Stimulated activated CD8-positive, alpha-beta memory T cell treated with anti-CD3 and anti-CD28 coated beads, Interleukin-4, amount 100 ng/mL, for 4 hours (primary cell): ENCODE measurements around the gene ATP5F1E.
A peak's percentile ranks its signal among the peaks of the same experiment; 100 is the strongest.
"Not testable (repeated sequence)": the region's sequence is repeated elsewhere in the genome, so short reads cannot be mapped to it uniquely, and the experiment has no call there.

Experiments used
- DNase-seq, 2 donors: peaks; one replicate each; pipeline ENCODE4 v3.0.0-alpha.2; 2020; ENCODE audit warnings: low read depth in 2 of 2, low spot score in 1 of 2

The ATP5F1E gene

DNA sequence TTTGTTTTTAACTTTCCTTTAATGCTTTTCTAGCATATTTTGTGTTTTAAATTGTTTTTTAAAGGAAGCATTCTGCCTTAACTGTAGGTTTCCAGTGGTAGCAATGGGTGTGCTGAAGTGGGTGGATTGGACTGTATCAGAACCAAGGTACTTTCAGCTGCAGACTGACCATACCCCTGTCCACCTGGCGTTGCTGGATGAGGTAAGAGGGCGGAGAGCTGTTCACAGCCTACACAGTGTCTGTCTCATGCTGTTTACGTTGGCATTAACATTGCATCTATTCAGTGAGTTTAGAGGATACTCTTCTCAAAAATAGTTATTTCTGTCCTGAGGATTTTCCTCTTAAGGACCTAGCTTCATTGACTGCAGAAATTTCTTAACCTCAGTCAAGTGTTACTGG lies 39.2 kb downstream of the ATP5F1E start:
- DNase-seq: no peak

- DNase-seq: no peak
Measured at GRCh38 chr20:58991715-58992114, 40.4 kb downstream of the ATP5F1E start.

GRCh38 chr20:58990651-58991445 lies 41.3 kb downstream of the ATP5F1E start:
- no peak for DNase-seq

DNA sequence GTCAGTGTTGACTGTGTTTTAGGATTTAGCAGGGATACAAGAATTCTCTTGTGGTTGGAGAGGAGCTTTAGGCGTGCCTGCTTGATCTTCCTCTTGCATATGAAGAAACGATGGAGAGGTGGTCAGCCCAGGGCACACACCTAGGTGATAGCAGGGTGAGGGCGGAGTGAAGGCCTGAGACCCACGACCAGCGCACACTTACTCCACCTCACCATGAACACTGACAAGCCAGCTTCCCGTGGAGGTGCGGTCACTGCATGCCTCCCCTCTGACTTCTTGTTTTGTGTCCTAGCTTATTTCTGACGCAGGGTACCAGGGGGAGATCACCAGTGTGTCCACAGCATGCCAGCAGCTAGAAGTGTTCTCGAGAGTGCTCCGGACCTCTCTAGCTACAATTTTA lies 42.9 kb downstream of the ATP5F1E start:
- DNase-seq: no peak

DNA sequence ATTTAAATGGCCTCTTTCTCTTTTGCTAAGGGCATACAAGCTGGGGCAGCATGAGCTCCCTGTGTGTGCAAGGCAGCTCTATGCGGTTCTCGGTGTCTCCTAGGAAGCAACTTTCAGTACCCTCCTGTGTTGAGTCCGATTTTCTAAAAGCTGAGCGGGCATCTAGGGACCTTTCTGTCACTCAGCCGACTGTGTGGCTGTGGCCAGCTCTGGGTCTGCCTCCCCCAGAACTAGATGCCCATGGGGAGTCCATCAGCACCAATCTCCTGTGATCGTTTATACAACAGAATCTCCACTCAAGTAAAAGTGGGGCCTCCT lies 43.6 kb downstream of the ATP5F1E start:
- DNase-seq: no peak

DNA sequence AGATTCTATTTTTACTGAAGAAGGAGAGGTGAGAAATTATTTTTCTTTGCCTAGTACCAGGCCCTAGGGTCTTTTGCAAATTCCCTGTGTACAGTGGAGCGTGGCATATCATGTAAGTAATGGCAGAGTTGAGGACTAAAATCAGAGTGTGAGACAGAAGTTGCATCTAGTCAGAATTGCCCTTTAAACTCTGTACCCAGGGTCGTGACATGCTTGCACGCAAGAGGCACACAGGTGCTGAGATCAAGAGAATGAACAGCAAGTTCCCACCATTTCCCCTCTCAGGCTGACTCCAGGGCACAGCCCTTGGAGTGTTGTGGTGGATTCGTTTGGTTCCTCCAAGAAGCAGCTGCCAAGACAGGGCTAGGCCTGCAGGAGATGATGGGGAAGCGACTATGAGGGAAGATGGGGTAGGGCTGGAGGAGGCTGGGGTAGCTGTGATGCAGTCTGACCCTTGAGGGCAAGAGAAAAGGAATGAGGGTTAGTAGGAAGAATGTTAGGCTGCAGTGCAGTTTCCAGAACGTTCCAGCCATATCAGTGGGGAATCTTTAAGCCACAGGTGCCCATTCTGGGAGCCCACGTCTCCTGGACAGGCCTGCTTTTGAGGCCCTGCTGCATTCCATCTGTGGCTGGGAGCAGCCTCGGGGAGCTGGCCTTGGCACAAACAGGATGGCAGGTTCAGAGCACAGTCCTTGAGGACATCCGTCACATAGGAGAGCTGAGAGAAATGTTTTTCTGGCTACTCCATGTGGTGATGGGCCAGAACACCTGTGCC lies 44.2 kb downstream of the ATP5F1E start:
- DNase-seq: no peak

DNA sequence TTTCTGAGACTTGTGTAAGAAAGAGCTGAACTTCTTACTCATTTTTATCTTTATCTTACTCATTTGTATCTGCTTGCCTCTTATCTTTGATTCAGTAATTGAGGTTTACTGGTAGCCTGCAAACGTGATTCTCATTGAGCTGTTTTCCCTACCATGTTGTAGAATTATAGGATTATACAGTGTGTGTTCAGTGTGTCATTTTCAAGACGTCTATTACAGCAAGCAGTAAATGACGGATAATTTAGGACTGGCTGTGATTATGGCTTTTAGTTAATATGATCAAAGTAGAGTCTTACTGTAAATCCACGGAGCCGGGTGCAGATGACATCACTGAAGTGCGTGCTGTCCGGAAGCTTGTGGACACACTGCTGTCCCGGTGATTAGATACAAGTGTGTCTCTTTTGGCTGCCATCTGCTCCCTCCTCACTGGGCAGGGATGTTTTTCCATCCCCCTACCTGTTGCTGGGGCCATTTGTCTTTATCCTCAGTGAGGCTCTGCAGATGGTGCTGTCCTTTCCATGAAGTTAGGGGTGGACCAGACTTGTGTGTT lies 45.1 kb downstream of the ATP5F1E start:
- DNase-seq: no peak

DNA sequence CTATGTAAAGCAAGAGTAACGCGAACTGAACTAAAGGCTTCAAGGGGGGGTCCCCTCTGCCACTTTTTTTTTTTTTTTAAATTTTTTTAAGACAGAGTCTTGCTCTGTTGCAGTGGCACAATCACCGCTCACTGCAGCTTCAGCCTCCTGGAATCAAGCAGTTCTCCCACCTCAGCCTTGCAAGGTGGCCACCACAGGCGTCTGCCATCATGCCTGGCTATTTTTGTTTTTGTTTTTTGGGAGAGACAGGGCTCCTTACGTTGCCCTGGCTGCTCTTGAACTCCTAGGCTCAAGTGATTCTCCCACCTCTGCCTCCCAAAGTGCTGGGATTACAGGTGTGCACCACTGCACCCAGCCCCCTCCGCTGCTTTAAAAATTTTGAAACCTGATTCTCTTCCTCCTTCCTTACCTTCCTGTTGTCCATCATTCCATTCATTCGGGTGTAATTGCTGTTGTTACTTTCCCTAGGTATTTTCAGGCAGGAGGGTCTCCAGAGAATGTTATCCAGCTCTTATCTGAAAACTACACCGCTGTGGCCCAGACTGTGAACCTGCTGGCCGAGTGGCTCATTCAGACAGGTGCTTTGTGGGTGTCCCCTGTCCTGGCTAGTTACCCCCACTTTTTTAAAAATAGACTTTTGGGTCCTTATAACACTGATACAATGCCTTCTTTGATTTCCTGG lies 45.7 kb downstream of the ATP5F1E start:
- DNase-seq: no peak

DNA sequence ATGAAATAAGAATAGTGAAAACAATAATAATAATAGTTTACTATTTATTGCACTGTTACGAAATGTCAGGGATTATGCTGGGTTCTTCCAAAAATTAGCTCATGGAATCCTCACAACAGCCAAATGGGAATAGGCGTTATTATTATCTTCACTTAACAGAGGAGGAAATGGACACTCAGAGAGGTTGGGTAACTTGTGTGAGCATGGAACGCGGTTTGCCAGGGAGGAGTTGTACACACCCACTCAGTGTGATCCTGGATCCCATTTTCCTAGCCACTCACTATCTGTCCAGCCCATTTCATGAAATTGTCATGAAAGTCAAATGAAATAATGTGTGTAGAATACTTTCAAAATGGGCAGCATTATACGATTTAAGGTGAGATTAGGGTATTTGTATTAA lies 46.5 kb downstream of the ATP5F1E start:
- DNase-seq: no peak

GRCh38 chr20:58984691-58985090 lies 47.4 kb downstream of the ATP5F1E start:
- no peak for DNase-seq

DNA sequence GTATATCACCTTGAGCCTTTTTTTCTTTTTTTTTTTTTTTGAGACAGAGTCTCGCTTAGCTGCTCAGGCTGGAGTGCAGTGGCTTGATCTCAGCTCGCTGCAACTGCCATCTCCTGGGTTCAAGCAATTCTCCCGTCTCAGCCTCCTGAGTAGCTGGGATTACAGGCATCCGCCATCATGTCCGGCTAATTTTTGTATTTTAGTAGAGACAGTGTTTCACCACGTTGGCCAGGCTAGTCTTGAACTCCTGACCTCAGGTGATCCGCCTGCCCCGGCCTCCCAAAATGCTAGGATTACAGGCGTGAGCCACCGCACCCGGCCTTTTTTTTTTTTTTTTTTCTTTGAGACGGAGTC lies 49.0 kb downstream of the ATP5F1E start:
- not testable (repeated sequence) for DNase-seq

- DNase-seq: no peak
Measured at GRCh38 chr20:58982406-58983114, 49.6 kb downstream of the ATP5F1E start.

- no peak for DNase-seq
Measured at GRCh38 chr20:58981628-58982364, 50.3 kb downstream of the ATP5F1E start.

- peak; percentile 65 to 72 for DNase-seq
Measured at GRCh38 chr20:58980711-58981627, 51.2 kb downstream of the ATP5F1E start, which contains the start of gene NELFCD. NELFCD (plus strand) TSS chr20:58981256; CDS start chr20:58981310, 54 bp downstream.

GRCh38 chr20:58978351-58979190 lies 53.6 kb downstream of the ATP5F1E start:
- DNase-seq: no peak

- DNase-seq: no peak
Measured at GRCh38 chr20:58976061-58976730, 55.9 kb downstream of the ATP5F1E start.
